Measurements from ENCODE around the gene RIMS1. TPM values are rescaled to one million over a fixed set of nuclear protein-coding genes. Genes with fewer than 3 reads are reported as not detected.

Gene RIMS1
- total RNA-seq, 1 donor from 2014 or later: 2.2 TPM

GRCh38 chr6:72049376-72049775 lies 163.0 kb downstream of the RIMS1 start:
- H3K27ac Mint-ChIP-seq (ENCODE audit: unreplicated experiment): no peak overlapping the region
- no peak overlapping the region for H3K9ac ChIP-seq (ENCODE audit: low read length)
- H3K27me3 Mint-ChIP-seq (ENCODE audit: low read depth, unreplicated experiment): no peaks in the 10 kb centered on the region
- H3K4me1 Mint-ChIP-seq (ENCODE audit: low read depth, unreplicated experiment): peaks cover 5% of the 10 kb centered on the region
- no peaks in the 10 kb centered on the region for H3K9me3 ChIP-seq (ENCODE audit: insufficient read depth, low read depth, low read length)
- H3K36me3 ChIP-seq (ENCODE audit: insufficient read depth, low read length): no peaks in the 10 kb centered on the region
- no peak overlapping the region for H3K4me3 ChIP-seq (ENCODE audit: insufficient read depth, low read depth, low read length)
- no peaks in the 10 kb centered on the region for H3K36me3 Mint-ChIP-seq (ENCODE audit: low read depth, unreplicated experiment)
- H3K4me2 ChIP-seq (ENCODE audit: low read length): no peak overlapping the region
- no peak for DNase-seq (ENCODE audit: low read depth)
- H3K9me3 Mint-ChIP-seq (ENCODE audit: unreplicated experiment): peaks cover 2% of the 10 kb centered on the region
- H3K79me2 ChIP-seq (ENCODE audit: insufficient read depth, low read length): no peaks in the 10 kb centered on the region
- no peaks in the 10 kb centered on the region for H3K4me1 ChIP-seq (ENCODE audit: insufficient read depth, low read length)
- no peak for TF ChIP-seq EZH2 (IDR thresholded peaks at IDR 0.05; ENCODE audit: insufficient read depth, low read length)
- TF ChIP-seq CTCF (IDR thresholded peaks at IDR 0.05; ENCODE audit: insufficient read depth, low read depth, low read length): no peak
- no peak overlapping the region for H3K4me3 Mint-ChIP-seq (ENCODE audit: unreplicated experiment)
- no peak overlapping the region for H2AFZ ChIP-seq (ENCODE audit: low read depth, low read length)
- no peaks in the 10 kb centered on the region for H3K27me3 ChIP-seq (ENCODE audit: insufficient read depth, low read length)
- H3K27ac ChIP-seq (ENCODE audit: low read depth, low read length): no peak overlapping the region
- H4K20me1 ChIP-seq (ENCODE audit: insufficient read depth, low read length): no peaks in the 10 kb centered on the region
- FAIRE-seq: no peak

GRCh38 chr6:72061286-72061685 lies 174.9 kb downstream of the RIMS1 start:
- no peaks in the 10 kb centered on the region for H3K36me3 ChIP-seq (ENCODE audit: insufficient read depth, low read length)
- H3K79me2 ChIP-seq (ENCODE audit: insufficient read depth, low read length): no peaks in the 10 kb centered on the region
- no peaks in the 10 kb centered on the region for H3K9me3 ChIP-seq (ENCODE audit: insufficient read depth, low read depth, low read length)
- H3K27me3 ChIP-seq (ENCODE audit: insufficient read depth, low read length): no peaks in the 10 kb centered on the region
- H3K4me3 ChIP-seq (ENCODE audit: insufficient read depth, low read depth, low read length): no peak overlapping the region
- no peak overlapping the region for H3K27ac ChIP-seq (ENCODE audit: low read depth, low read length)
- no peaks in the 10 kb centered on the region for H3K36me3 Mint-ChIP-seq (ENCODE audit: low read depth, unreplicated experiment)
- no peaks in the 10 kb centered on the region for H3K27me3 Mint-ChIP-seq (ENCODE audit: low read depth, unreplicated experiment)
- H2AFZ ChIP-seq (ENCODE audit: low read depth, low read length): no peak overlapping the region
- H3K4me1 Mint-ChIP-seq (ENCODE audit: low read depth, unreplicated experiment): no peaks in the 10 kb centered on the region
- H3K9me3 Mint-ChIP-seq (ENCODE audit: unreplicated experiment): no peaks in the 10 kb centered on the region
- DNase-seq (ENCODE audit: low read depth) (no peak), FAIRE-seq (no peak)
- H3K27ac Mint-ChIP-seq (ENCODE audit: unreplicated experiment): no peak overlapping the region
- H3K4me1 ChIP-seq (ENCODE audit: insufficient read depth, low read length): no peaks in the 10 kb centered on the region
- no peaks in the 10 kb centered on the region for H4K20me1 ChIP-seq (ENCODE audit: insufficient read depth, low read length)
- H3K4me3 Mint-ChIP-seq (ENCODE audit: unreplicated experiment): no peak overlapping the region
- H3K4me2 ChIP-seq (ENCODE audit: low read length): no peak overlapping the region
- H3K9ac ChIP-seq (ENCODE audit: low read length): no peak overlapping the region
- TF ChIP-seq CTCF (IDR thresholded peaks at IDR 0.05; ENCODE audit: insufficient read depth, low read depth, low read length): no peak
- no peak for TF ChIP-seq EZH2 (IDR thresholded peaks at IDR 0.05; ENCODE audit: insufficient read depth, low read length)

- no peaks in the 10 kb centered on the region for H3K9me3 ChIP-seq (ENCODE audit: insufficient read depth, low read depth, low read length)
- TF ChIP-seq CTCF (IDR thresholded peaks at IDR 0.05; ENCODE audit: insufficient read depth, low read depth, low read length) (no peak), EZH2 (IDR thresholded peaks at IDR 0.05; ENCODE audit: insufficient read depth, low read length) (no peak)
- no peaks in the 10 kb centered on the region for H3K36me3 ChIP-seq (ENCODE audit: insufficient read depth, low read length)
- no peak overlapping the region for H3K4me2 ChIP-seq (ENCODE audit: low read length)
- no peak overlapping the region for H3K4me3 Mint-ChIP-seq (ENCODE audit: unreplicated experiment)
- H3K4me1 ChIP-seq (ENCODE audit: insufficient read depth, low read length): no peaks in the 10 kb centered on the region
- no peak overlapping the region for H3K27ac Mint-ChIP-seq (ENCODE audit: unreplicated experiment)
- no peaks in the 10 kb centered on the region for H4K20me1 ChIP-seq (ENCODE audit: insufficient read depth, low read length)
- no peaks in the 10 kb centered on the region for H3K79me2 ChIP-seq (ENCODE audit: insufficient read depth, low read length)
- H3K4me1 Mint-ChIP-seq (ENCODE audit: low read depth, unreplicated experiment): no peaks in the 10 kb centered on the region
- H3K36me3 Mint-ChIP-seq (ENCODE audit: low read depth, unreplicated experiment): no peaks in the 10 kb centered on the region
- H3K27me3 Mint-ChIP-seq (ENCODE audit: low read depth, unreplicated experiment): no peaks in the 10 kb centered on the region
- H3K9ac ChIP-seq (ENCODE audit: low read length): no peak overlapping the region
- no peak overlapping the region for H3K27ac ChIP-seq (ENCODE audit: low read depth, low read length)
- FAIRE-seq (no peak), DNase-seq (ENCODE audit: low read depth) (no peak)
- H3K4me3 ChIP-seq (ENCODE audit: insufficient read depth, low read depth, low read length): no peak overlapping the region
- no peaks in the 10 kb centered on the region for H3K27me3 ChIP-seq (ENCODE audit: insufficient read depth, low read length)
- H3K9me3 Mint-ChIP-seq (ENCODE audit: unreplicated experiment): no peaks in the 10 kb centered on the region
- no peak overlapping the region for H2AFZ ChIP-seq (ENCODE audit: low read depth, low read length)
Measured at GRCh38 chr6:72064399-72064975, 178.1 kb downstream of the RIMS1 start.

All from astrocyte (in vitro differentiated cells and primary cell).